Spleen (tissue), 11 donors: Measurements from ENCODE around the gene GNAZ. TPM values are rescaled to one million over a fixed set of nuclear protein-coding genes. Genes with fewer than 3 reads are reported as not detected.

Source experiments
- DNase-seq: peaks from one replicate; pipeline ENCODE4 v3.0.0-alpha.2; 2020
- H3K27ac ChIP-seq, 8 donors: fragments of 200-600 bp; sonication (generic) in 7 of 8; 1 replicate in 4 of 8; 2 replicates in 4 of 8; pipeline versions ENCODE4 v1.5.0 to v1.8.0; 2016 to 2021; ENCODE audit warnings: inconsistent platforms in 4 of 8, mild to moderate bottlenecking in 4 of 8, moderate library complexity in 1 of 8
- H3K27me3 ChIP-seq, 7 donors: fragments of 200-600 bp; sonication (generic) in 6 of 7; replicated peaks in 1 of 7; 1 replicate in 4 of 7; 2 replicates in 3 of 7; pipeline versions ENCODE4 v1.5.0 to v1.8.0; 2016 to 2021; ENCODE audit warnings: inconsistent platforms in 3 of 7, mild to moderate bottlenecking in 1 of 7
- H3K36me3 ChIP-seq, 6 donors: fragments of 200-600 bp; sonication (generic) in 5 of 6; 1 replicate in 4 of 6; 2 replicates in 2 of 6; pipeline versions ENCODE4 v1.5.0 to v1.8.0; 2016 to 2021; ENCODE audit warnings: inconsistent platforms in 2 of 6
- H3K4me1 ChIP-seq, 6 donors: fragments of 200-600 bp; sonication (generic) in 5 of 6; 1 replicate in 3 of 6; 2 replicates in 3 of 6; pipeline versions ENCODE4 v1.5.0 to v1.8.0; 2016 to 2021; ENCODE audit warnings: inconsistent platforms in 3 of 6
- H3K4me3 ChIP-seq, 8 donors: fragments of 200-600 bp; sonication (generic) in 7 of 8; 1 replicate in 4 of 8; 2 replicates in 4 of 8; pipeline versions ENCODE4 v1.5.0 to v1.8.0; 2016 to 2021; ENCODE audit warnings: inconsistent platforms in 4 of 8, mild to moderate bottlenecking in 4 of 8, moderate library complexity in 2 of 8
- H3K9me3 ChIP-seq, 8 donors: fragments of 200-600 bp; sonication (generic) in 7 of 8; 1 replicate in 4 of 8; 2 replicates in 4 of 8; pipeline versions ENCODE4 v1.5.0 to v1.8.0; 2016 to 2021; ENCODE audit warnings: inconsistent platforms in 4 of 8
- POLR2A ChIP-seq, 3 donors: fragments of 450-650 bp; IDR thresholded peaks; one replicate each; pipeline ENCODE4 v1.5.1; 2017; ENCODE audit warnings: antibody characterized with exemption in 3 of 3, mild to moderate bottlenecking in 1 of 3
- POLR2AphosphoS5 ChIP-seq, 3 donors: sonication (generic); formaldehyde crosslinking; IDR thresholded peaks; one replicate each; pipeline ENCODE4 v1.5.1; 2017; ENCODE audit warnings: antibody characterized with exemption in 3 of 3
- WGBS, 5 donors: extraction: QIAGEN DNeasy Blood & Tissue Kit in 3 of 5; methylation state at CpG; one replicate each; pipeline versions ENCODE4 v1.1.5 to v1.1.7; 2013 to 2018; 5-methylcytosine and 5-hydroxymethylcytosine counted together
- intact Hi-C: fragments of 100-400 bp; cut with DNase I; formaldehyde crosslinking; loops from one replicate; pipeline ENCODE4 v1.15.0; 2023; ENCODE audit warnings: low total_unique reads
- polyA plus RNA-seq, 3 donors: library from polyadenylated mRNA; stranded (reverse); fragments of 200-250 nt; gene quantifications; one replicate each; pipeline ENCODE4 v1.2.1, GENCODE V29; 2013
- total RNA-seq, 7 donors: library from RNA; depleted of rRNA in 3 of 7; stranded (reverse); fragments of >200 nt in 3 of 7; fragmentation: NEBNext Ultra II Directional in 4 of 7; extraction: Animal tissue kit (Norgen Biotek cat#: 25700) in 4 of 7; gene quantifications; one replicate each; pipeline versions ENCODE4 v1.1.0 to v1.2.1, GENCODE V29; 2016 to 2021
- TF ChIP-seq, protein P1 (sequence below), 11 experiments: fragments of 200-600 bp in 7 of 11; fragments of 450-650 bp in 4 of 11; sonication (generic) in 4 of 11; IDR thresholded peaks in 8 of 11; conservative IDR thresholded peaks in 3 of 11; 1 replicate in 7 of 11; 2 replicates in 4 of 11; pipeline versions ENCODE4 v1.4.0 to v1.8.0; 2016 to 2021; ENCODE audit warnings: antibody characterized with exemption in 11 of 11, inconsistent platforms in 4 of 11, mild to moderate bottlenecking in 1 of 11
- donor health status: healthy with polysubstance abuse.
- donor health status: DM: no; HTN: no; CAD: no; lungs with moderate emphysema.
- donor health status: DM: no; HTN: no; CAD: no.
- donor health status: Bipolar disorder and iron deficiency.
- donor health status: healthy.
- donor health status: DM: no; HTN: no; CAD: no.
- donor health status: DM: yes; HTN: yes; CAD: no.

The GNAZ gene
- total and polyA plus RNA-seq, 10 donors: 2.3 to 11.8 (median 6.8) TPM

GRCh38 chr22:23062616-23063538 lies 7.4 kb upstream of the GNAZ start:
- H3K27me3 ChIP-seq: no peaks in the 10 kb centered on the region
- H3K4me3 ChIP-seq: no peak overlapping the region
- DNase-seq: peak; percentile 27
- intact Hi-C loops: no loop called here
- H3K9me3 ChIP-seq: no peaks in the 10 kb centered on the region
- H3K36me3 ChIP-seq: no peaks in the 10 kb centered on the region
- WGBS, 5 donors: 90 to 95% (median 91%) methylated on average over 11 to 12 of the region's 12 CpGs
- peaks cover 0 to 7% (median 0%) of the 10 kb centered on the region in 6 donors for H3K4me1 ChIP-seq
- no peak overlapping the region for H3K27ac ChIP-seq
- TF ChIP-seq POLR2AphosphoS5 (IDR thresholded peaks at IDR 0.05): no peak
- TF ChIP-seq POLR2A (IDR thresholded peaks at IDR 0.05): no peak
- TF ChIP-seq, protein P1, sequence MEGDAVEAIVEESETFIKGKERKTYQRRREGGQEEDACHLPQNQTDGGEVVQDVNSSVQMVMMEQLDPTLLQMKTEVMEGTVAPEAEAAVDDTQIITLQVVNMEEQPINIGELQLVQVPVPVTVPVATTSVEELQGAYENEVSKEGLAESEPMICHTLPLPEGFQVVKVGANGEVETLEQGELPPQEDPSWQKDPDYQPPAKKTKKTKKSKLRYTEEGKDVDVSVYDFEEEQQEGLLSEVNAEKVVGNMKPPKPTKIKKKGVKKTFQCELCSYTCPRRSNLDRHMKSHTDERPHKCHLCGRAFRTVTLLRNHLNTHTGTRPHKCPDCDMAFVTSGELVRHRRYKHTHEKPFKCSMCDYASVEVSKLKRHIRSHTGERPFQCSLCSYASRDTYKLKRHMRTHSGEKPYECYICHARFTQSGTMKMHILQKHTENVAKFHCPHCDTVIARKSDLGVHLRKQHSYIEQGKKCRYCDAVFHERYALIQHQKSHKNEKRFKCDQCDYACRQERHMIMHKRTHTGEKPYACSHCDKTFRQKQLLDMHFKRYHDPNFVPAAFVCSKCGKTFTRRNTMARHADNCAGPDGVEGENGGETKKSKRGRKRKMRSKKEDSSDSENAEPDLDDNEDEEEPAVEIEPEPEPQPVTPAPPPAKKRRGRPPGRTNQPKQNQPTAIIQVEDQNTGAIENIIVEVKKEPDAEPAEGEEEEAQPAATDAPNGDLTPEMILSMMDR (IDR thresholded peaks at IDR 0.05 in 8 of 11, conservative IDR thresholded peaks at IDR 0.05 in 3 of 11): no peak

DNA sequence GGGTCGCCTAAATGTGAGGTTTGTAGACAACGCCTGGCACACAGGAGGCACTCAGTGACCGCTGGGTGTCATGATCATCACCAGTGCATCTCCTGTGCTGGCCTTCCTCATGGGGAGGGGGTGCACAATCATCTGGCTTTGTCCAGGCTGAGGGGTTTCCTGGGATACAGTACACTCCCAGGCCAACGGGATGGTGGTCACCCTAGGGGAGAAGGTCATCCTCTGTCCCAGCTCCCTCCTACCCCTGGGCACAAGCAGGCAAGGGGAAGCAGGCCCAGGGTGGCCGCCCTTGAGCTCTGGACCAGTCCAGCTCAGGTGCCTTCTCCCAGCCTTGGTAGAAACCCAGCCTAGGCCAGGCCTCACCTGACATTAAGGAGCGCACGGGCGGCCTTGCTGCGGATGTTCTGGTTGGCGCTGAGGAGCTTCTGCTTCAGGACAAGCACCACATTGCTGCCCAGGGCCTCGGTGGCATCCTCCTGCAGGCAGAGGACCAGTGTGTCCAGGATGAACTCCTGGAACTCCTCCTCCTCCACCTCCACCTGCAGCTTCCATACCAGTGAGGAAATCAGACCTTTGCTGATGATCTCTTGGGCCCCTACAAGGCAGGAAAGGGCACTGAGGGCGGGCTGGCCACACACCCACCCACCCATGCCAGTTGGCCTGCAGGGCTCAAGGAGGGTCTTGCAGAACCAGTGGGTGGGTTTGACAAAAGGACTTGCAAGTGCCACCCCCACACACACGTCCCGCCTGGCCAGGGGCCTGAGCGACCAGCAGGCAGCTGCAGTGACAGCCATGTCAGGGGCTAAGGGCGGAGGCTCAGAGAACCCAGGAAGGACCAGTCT lies 6.6 kb upstream of the GNAZ start:
- DNase-seq: peak; percentile 64
- TF ChIP-seq, protein P1 (IDR thresholded peaks at IDR 0.05 in 8 of 11, conservative IDR thresholded peaks at IDR 0.05 in 3 of 11): no peak
- TF ChIP-seq POLR2A (IDR thresholded peaks at IDR 0.05): no peak
- TF ChIP-seq POLR2AphosphoS5 (IDR thresholded peaks at IDR 0.05): no peak
- WGBS, 5 donors: 92 to 95% (median 94%) methylated on average over 12 to 16 of the region's 16 CpGs
- H3K27me3 ChIP-seq: peaks cover 0 to 3% (median 0%) of the 10 kb centered on the region in 7 donors
- no peaks in the 10 kb centered on the region for H3K36me3 ChIP-seq
- no peak overlapping the region for H3K4me3 ChIP-seq
- no peak overlapping the region for H3K27ac ChIP-seq
- no peaks in the 10 kb centered on the region for H3K9me3 ChIP-seq
- peaks cover 0 to 10% (median 0%) of the 10 kb centered on the region in 6 donors for H3K4me1 ChIP-seq
- intact Hi-C loops: no loop called here

- Histone ChIP-seq H3K27ac (no peak overlapping the region), H3K9me3 (no peaks in the 10 kb centered on the region), H3K27me3 (peaks cover 0 to 10% (median 0%) of the 10 kb centered on the region in 7 donors), H3K36me3 (no peaks in the 10 kb centered on the region), H3K4me1 (peaks cover 3 to 18% (median 5%) of the 10 kb centered on the region in 6 donors), H3K4me3 (no peak overlapping the region)
- intact Hi-C loops: no loop called here
- TF ChIP-seq, protein P1 (IDR thresholded peaks at IDR 0.05 in 8 of 11, conservative IDR thresholded peaks at IDR 0.05 in 3 of 11): no peak
- TF ChIP-seq POLR2AphosphoS5 (IDR thresholded peaks at IDR 0.05) (no peak), POLR2A (IDR thresholded peaks at IDR 0.05) (no peak)
- 85 to 93% (median 88%) methylated on average over 11 of the region's 11 CpGs for WGBS, 5 donors
- peak; percentile 62 for DNase-seq
Measured at GRCh38 chr22:23064381-23065068, 5.8 kb upstream of the GNAZ start.
